Activated naive CD8-positive, alpha-beta T cell treated with anti-CD3 and anti-CD28 coated beads, Interleukin-2, amount 50 U/mL, for 16 hours (primary cell): ENCODE results near the gene TACC2.

Source experiments
- DNase-seq: peaks from one replicate; pipeline ENCODE4 v3.0.0-alpha.2; 2020; ENCODE audit warnings: low read depth, low spot score

TACC2 gene

GRCh38 chr10:122246830-122247520 is 258.0 kb downstream of the TACC2 start:
- no peak for DNase-seq

DNA sequence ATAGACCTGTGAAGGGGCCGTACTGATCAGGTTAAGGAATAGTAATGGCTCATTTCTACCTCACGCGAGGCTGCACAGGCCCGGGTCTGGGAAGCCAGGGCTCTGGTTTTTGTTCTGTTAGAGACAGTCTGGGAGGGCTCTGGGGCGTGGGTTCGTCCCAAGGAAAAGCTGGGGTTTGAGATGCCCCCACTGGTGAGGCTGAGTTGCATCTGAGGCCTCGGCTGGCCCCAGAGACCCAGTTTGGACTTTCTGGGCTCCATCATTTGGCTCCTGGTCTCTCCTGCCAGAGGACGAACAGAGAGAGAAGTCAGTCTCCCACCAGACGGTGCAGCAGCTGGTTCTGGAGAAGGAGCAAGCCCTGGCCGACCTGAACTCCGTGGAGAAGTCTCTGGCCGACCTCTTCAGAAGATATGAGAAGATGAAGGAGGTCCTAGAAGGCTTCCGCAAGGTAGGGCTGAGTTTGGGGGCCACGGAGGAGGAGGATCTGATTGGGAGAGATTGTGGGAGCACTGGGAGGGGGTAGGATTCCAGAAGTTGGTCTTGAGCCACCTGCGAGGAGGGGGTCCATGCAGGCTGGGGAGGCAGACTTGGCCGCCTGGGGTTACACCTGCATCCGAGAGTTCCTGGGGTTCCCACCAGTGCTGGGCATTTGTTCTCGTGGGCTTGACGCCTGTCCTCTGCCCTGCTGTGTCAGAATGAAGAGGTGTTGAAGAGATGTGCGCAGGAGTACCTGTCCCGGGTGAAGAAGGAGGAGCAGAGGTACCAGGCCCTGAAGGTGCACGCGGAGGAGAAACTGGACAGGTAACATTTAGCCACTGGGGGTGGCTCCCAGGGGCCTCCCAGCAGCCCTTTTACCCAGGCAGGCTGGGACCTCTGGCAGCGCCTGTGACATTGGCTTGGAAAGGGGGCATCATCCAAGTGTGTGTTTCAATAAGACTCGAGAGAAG is 259.7 kb downstream of the TACC2 start:
- DNase-seq = no peak

DNA sequence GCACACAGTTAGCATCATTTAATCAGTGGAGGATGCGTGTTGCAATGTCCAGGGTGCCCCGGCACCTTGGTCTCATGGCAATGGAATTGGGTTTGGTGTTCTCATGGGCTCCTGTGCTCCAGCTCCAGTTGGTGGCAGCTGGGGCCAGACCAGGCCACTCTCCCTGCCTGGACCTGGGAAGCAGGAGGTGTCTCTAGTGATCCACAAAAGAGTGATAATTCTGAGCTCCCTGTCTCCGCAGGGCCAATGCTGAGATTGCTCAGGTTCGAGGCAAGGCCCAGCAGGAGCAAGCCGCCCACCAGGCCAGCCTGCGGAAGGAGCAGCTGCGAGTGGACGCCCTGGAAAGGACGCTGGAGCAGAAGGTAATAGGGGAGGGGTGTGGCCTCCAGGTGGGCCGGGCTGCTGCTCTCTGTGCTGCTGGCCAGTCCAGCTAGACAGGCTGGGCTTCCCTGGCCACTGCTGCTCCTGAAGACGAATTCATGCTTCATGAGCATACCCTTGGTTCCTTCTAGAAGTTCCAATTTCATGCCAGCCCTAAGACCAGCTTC is 260.4 kb downstream of the TACC2 start:
- no peak for DNase-seq

- no peak for DNase-seq
Measured at GRCh38 chr10:122249991-122250750, 261.2 kb downstream of the TACC2 start.

- no peak for DNase-seq
Measured at GRCh38 chr10:122251459-122252255, 262.7 kb downstream of the TACC2 start.

DNA sequence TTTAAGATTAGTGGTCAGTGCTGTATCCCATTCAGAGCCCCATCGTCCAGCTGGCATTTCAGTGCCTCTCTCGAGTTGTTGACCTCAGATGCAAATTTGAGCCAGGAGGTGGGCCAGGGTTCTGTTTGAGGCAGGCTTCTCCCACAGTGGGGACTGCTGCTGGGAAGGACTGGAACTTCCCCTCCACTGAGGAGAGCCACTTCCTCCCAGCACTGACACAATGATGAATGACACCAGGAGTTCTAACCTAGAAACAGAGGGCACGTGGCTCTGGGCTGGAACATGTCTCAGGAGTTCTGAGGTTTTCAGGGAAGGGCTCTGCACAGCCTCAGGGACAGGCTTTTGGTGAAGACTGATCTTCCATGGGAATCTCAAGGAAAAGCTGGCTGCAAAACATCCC is 263.8 kb downstream of the TACC2 start:
- DNase-seq = no peak

GRCh38 chr10:122253605-122254004 is 264.6 kb downstream of the TACC2 start:
- DNase-seq = no peak

GRCh38 chr10:122254831-122255230 is 265.9 kb downstream of the TACC2 start:
- DNase-seq = no peak

DNA sequence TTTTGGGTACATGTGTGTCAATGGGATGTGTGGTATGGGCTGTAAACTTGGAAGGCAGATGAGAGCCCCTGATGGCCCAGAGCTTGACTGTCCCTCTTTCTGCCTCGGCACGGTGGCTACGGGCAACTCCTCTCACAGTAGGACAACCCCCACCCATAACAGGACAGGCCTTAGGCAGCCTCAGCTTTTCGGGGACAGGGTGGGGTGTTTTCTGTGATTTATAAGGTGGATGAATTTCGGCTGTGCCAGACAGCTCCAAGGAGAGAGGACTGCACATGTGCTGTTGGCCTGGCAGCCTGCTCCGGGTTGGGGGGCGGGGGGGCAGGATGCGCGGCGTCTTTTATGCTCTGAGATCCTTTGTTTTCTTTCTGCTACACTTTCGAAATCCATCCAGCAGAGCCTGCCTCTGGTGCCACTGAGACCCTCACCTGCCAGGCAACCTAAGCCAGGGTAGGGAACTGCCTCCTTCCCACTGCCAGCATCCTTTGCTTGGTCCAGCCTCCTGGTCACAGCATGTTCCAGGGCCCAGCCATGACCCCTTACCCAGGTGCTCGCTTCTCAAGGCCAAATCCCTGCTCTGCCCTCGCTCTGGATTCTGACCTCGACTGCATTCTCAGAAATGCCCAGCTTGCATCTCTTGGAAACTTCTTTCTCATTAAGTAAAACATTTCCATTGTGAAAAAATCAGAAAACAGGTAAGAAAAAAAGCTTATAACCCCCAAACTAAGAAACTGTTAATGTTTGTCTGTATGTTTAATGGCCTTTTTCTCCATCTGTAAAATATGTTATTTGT is 266.7 kb downstream of the TACC2 start:
- DNase-seq = no peak

DNA sequence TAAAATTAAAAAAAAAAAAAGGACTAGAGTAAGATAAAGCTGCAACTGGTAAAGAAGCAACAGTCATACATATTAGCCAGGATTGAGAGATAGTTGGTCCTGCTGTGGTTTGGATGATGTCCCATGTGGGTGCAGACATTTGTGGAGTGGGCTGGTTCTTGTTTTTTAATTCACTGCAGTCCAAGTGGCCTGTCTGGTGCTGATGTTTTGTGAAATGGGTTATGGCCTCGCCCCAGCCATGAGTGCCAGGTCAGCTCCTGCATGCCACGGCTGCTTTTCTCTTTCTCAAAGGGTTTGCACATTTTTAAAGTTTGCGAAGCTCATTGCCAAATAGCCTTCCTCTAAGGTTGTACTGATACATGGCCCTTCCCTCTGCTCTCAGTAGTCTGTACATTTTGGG is 268.1 kb downstream of the TACC2 start:
- no peak for DNase-seq

DNA sequence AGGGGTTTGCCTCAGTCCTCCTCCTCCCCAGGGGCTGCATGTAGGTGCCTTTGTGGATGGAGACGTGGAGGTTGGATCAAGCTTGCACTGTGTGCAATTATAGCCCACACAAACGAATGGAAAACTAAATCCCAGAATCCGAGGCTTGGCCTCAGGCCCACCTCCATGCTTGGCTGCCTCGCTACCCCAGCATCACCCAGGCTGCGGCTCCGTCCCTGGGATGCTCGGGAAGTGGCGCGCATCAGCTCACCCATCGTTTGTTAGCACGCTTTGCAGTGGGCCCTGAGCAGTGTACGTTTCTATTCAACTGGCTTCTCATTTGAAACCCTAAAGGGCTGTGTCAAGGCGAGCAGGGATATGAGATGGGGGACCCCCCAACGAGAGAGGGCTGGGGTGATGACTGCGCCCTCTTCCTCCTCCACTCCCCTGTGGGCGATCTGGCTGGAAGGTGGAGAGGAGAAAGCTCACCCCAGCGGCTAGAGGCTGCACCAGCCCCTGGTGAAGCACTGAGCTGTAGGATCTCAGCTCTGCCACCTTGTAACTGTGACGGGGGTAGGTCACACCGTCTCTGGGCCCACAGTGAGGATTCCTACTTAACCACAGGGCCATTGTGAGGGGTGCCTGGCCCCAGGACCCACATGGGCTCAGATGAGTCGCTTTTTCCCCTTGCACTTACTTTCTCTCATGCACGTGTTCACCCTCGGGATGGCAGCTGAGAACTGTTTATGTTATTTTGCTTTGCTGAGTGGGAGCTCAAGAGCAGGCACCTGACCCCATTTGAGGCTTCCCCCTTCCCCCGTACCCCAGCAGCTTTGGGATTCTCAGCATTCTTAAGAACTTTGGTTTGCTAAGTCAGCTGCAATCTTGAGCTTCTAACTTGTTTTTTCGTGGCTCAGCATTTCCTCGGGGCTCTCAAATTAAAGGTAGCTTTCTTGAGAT is 269.4 kb downstream of the TACC2 start:
- DNase-seq = no peak

DNA sequence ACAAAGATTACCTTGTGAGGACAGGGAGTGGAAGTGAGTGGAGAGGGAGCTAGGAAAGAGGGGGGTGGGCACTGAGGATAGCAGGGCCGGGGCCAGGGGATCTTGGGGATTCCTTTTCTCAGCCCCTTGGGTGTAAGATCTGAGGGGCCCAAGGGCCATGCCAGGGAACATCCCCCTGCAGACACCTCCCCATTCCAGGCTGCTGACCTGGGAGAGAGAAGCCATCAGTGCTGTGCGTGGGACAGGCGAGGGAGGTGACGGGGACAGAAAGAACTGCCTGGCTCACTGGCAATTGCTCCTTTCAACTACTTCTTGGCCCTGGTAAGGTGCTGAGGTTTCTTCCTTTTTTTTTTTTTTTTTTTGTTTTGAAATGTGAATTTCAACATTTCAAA is 270.1 kb downstream of the TACC2 start:
- DNase-seq = no peak

DNA sequence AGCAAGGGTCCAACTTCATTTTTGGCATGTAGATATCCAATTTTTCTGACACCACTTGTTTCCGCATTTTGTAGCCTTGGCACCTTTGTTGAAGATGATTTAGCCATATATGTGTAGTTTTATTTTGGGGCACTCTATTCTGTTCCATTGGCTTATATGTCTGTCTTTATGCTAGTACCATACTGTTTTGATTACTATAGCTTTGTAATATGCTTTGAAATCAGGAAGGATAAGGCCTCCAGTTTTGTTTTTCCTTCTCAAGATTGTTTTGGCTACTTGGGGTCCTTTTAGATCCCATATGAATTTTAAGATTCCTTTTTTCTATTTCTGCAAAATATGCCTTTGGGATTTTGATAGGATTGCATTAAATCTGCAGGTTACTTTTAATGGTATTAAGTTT is 272.6 kb downstream of the TACC2 start:
- no peak for DNase-seq

- DNase-seq = no peak
Measured at GRCh38 chr10:122263971-122264370, 275.0 kb downstream of the TACC2 start.

- no peak for DNase-seq
Measured at GRCh38 chr10:122264436-122264835, 275.5 kb downstream of the TACC2 start.

GRCh38 chr10:122264931-122265330 is 276.0 kb downstream of the TACC2 start:
- DNase-seq = no peak

DNA sequence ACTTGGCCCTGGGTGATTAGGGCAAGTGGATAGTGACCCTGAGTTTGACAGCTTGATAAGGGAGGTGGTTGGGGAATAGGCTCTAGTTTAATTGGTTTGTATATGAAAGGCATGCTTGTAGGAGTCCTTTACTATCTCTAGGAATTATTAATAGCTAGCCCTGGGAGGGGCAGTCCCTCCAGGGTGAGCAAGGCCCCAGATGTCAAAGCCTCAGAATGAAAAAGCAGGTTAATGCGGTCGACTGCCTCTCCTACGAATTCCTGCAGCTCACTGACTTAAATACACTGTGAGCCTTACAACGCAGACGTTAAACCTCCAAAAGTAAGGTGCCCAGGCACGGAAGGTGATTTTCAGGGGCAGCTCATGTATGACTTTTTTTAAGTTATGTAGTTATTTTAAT is 276.9 kb downstream of the TACC2 start:
- DNase-seq = no peak

DNA sequence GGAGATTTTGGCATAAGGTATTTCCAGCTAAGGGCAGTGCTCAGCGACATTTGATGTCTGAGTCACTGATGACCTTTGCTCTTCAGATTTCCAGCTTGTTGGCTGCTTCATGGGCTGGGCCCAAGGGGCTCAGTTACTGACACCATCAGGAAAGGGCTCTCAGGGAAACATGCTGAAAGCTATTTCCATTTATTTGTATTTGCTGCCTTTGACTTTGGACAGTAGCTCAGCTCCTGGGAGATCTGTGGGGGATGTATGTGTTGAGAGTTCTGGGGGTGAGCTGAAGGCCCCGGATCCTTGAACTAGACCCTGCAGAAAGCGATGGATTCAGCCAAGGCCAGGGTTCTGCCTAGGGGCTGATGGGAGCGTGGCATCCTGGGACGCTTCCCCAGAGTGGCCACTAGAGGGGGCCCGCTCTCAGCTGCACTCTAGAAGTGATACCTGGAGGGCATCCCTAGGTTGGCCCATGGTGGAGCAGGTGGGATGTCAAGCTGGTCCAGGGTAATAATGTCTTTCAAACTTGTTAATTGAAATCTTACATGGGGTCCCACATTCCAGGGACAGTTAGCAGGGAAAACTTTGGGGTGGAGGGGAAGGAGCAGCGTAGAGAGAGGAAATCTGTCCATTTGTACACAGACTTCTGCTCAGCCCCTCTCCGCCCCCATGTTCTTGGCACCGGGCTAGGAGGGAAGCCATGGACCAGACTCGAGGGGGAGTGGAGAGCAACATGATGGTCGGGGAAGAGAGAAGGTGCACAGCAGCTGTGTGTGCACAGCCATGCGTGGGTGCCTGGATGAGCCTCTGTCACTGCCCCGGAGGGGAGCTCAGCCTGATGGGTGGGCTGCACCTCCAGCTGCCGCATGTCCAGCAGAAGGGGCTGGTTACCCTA is 279.1 kb downstream of the TACC2 start:
- no peak for DNase-seq
